Esophagus muscularis mucosa (tissue), 2 donors: ENCODE measurements around the gene KCNJ10.

Experiments
- POLR2A ChIP-seq: fragments of 450-650 bp; IDR thresholded peaks from one replicate; pipeline ENCODE4 v1.6.1; 2017; ENCODE audit warnings: antibody characterized with exemption, moderate library complexity, mild to moderate bottlenecking, low read depth
- POLR2AphosphoS5 ChIP-seq, 2 donors: sonication (generic); formaldehyde crosslinking; IDR thresholded peaks; one replicate each; pipeline ENCODE4 v1.6.1; 2017; ENCODE audit warnings: antibody characterized with exemption in 2 of 2

DNA sequence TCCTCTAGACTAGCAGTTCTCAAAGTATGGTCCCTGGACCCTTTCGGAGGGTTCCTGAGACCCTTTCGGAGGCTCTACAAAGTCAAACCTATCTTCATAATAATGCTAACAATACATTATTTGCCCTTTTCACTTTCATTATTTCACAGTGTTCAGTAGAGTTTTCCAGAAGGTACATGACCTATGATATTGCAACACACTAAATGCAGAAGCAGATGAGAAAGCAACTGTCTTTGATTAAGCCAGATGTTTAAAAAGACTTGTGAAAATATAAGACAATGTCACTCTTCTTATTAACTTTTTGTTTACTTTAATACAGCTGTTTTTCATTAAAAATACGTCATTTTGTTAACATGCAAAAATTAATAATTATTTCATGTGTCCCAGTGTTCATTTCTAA, 5.8 kb downstream of the KCNJ10 start:
- TF ChIP-seq POLR2AphosphoS5 (IDR thresholded peaks at IDR 0.05) = no peak
- no peak for TF ChIP-seq POLR2A
